ENCODE measurements around the gene MCRS1.

MCRS1 gene

GRCh38 chr12:49545815-49546214 lies 22.1 kb downstream of the MCRS1 start:
- H3K4me3 ChIP-seq (ENCODE audit: low read depth, low read length) = no peak overlapping the region
- CTCF ChIA-PET = interaction anchor here (0.6 to 1.1 kb wide), 4 partner anchors 33 to 187 kb away, joined by 3 read pairs; partner anchors contain the start of gene PRPF40B
- no peaks in the 10 kb centered on the region for H3K4me1 ChIP-seq (ENCODE audit: control insufficient read depth, insufficient read depth, low read length)
- H3K27ac ChIP-seq (ENCODE audit: extremely low read depth, low read depth, low read length) = no peak overlapping the region
- H3K9me3 ChIP-seq (ENCODE audit: control insufficient read depth, insufficient read depth, low read depth, low read length) = no peaks in the 10 kb centered on the region
- no peaks in the 10 kb centered on the region for H3K36me3 ChIP-seq (ENCODE audit: control insufficient read depth in 2 of 2, insufficient read depth in 1 of 2, low read length in 2 of 2)
- TF ChIP-seq ZNF266 (tag by site-specific recombination; IDR thresholded peaks at IDR 0.05; ENCODE audit: low read depth) (no peak), KLF8 (tag by site-specific recombination; IDR thresholded peaks at IDR 0.05) (no peak), HOXD13 (CRISPR knock-in tag; IDR thresholded peaks at IDR 0.05; ENCODE audit: borderline replicate concordance) (no peak)
- POLR2A ChIA-PET = interaction anchor here (0.6 kb wide), 1 partner anchor 288 kb away, joined by 3 read pairs; no protein-coding TSS in a partner anchor

GRCh38 chr12:49543914-49544815 lies 23.8 kb downstream of the MCRS1 start:
- H3K27ac ChIP-seq (ENCODE audit: extremely low read depth, low read depth, low read length) = no peak overlapping the region
- POLR2A ChIA-PET = interaction anchor here (0.6 to 1.2 kb wide), 3 partner anchors 197 to 278 kb away, joined by 3 to 4 read pairs (median 4); partner anchors contain the start of gene TMBIM6
- CTCF ChIA-PET = interaction anchor here (0.6 to 1.4 kb wide), 2 partner anchors 36 to 70 kb away, joined by 3 to 4 read pairs; no protein-coding TSS in a partner anchor
- H3K36me3 ChIP-seq (ENCODE audit: control insufficient read depth in 2 of 2, insufficient read depth in 1 of 2, low read length in 2 of 2) = no peaks in the 10 kb centered on the region
- H3K4me3 ChIP-seq (ENCODE audit: low read depth, low read length) = no peak overlapping the region
- H3K4me1 ChIP-seq (ENCODE audit: control insufficient read depth, insufficient read depth, low read length) = no peaks in the 10 kb centered on the region
- H3K9me3 ChIP-seq (ENCODE audit: control insufficient read depth, insufficient read depth, low read depth, low read length) = no peaks in the 10 kb centered on the region
- TF ChIP-seq ZIC2 (tag by site-specific recombination; IDR thresholded peaks at IDR 0.05) (peak; percentile 57), ZNF114 (tag by site-specific recombination; IDR thresholded peaks at IDR 0.05) (no peak)

- H3K27ac ChIP-seq (ENCODE audit: extremely low read depth, low read depth, low read length) = no peak overlapping the region
- no peaks in the 10 kb centered on the region for H3K4me1 ChIP-seq (ENCODE audit: control insufficient read depth, insufficient read depth, low read length)
- no peaks in the 10 kb centered on the region for H3K36me3 ChIP-seq (ENCODE audit: control insufficient read depth in 2 of 2, insufficient read depth in 1 of 2, low read length in 2 of 2)
- no peak overlapping the region for H3K4me3 ChIP-seq (ENCODE audit: low read depth, low read length)
- CTCF ChIA-PET = interaction anchor here (0.6 kb wide), 1 partner anchor 69 kb away, joined by 3 read pairs; no protein-coding TSS in a partner anchor
- H3K9me3 ChIP-seq (ENCODE audit: control insufficient read depth, insufficient read depth, low read depth, low read length) = no peaks in the 10 kb centered on the region
- POLR2A ChIA-PET = no interaction called here
- no peak for TF ChIP-seq ZNF174 (tag by site-specific recombination; IDR thresholded peaks at IDR 0.05)
- TF ChIP-seq PRDM10 (tag by site-specific recombination; IDR thresholded peaks at IDR 0.05) = no peak
- no peak for TF ChIP-seq ZNF362 (tag by site-specific recombination; IDR thresholded peaks at IDR 0.05)
- TF ChIP-seq ZNF223 (tag by site-specific recombination; IDR thresholded peaks at IDR 0.05) = no peak
- no peak for TF ChIP-seq ZXDB (tag by site-specific recombination; IDR thresholded peaks at IDR 0.05)
- no peak for TF ChIP-seq ZBTB49 (tag by site-specific recombination; IDR thresholded peaks at IDR 0.05; ENCODE audit: low read depth)
- no peak for TF ChIP-seq ZNF707 (tag by site-specific recombination; IDR thresholded peaks at IDR 0.05)
- TF ChIP-seq ZFP41 (tag by site-specific recombination; IDR thresholded peaks at IDR 0.05; ENCODE audit: borderline replicate concordance) = no peak
These were observed 24.6 kb downstream of the MCRS1 start for GRCh38 chr12:49543221-49543913.
